Measurements from ENCODE around the gene LRRFIP1.
"Not testable (repeated sequence)": the region's sequence is repeated elsewhere in the genome, so short reads cannot be mapped to it uniquely, and the experiment has no call there.

Gene LRRFIP1

DNA sequence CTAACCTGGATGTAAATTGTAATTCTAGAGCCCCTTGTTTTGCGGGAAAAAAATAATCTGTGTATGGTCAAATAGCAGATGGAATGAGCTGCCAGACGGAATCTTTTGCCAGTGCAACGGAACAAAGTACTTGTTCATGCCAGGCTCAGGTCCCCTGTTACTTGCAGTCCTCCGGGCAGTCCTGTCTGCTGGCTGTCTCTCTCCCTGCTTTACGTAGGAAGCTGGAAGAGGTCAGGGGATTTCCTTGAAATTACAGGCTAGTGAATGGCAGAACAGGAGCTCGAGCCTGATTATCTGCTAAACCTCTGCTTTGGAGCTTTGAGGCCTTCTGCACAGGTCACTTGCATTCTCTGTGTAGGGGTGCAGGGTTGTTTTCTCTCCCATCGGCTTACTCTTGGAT lies 54.8 kb downstream of the LRRFIP1 start:
- no peak for TF ChIP-seq ZNF274 (IDR thresholded peaks at IDR 0.05; ENCODE audit: low read depth, low read length)
- H3K4me3 ChIP-seq (ENCODE audit: low read length): no peak overlapping the region

DNA sequence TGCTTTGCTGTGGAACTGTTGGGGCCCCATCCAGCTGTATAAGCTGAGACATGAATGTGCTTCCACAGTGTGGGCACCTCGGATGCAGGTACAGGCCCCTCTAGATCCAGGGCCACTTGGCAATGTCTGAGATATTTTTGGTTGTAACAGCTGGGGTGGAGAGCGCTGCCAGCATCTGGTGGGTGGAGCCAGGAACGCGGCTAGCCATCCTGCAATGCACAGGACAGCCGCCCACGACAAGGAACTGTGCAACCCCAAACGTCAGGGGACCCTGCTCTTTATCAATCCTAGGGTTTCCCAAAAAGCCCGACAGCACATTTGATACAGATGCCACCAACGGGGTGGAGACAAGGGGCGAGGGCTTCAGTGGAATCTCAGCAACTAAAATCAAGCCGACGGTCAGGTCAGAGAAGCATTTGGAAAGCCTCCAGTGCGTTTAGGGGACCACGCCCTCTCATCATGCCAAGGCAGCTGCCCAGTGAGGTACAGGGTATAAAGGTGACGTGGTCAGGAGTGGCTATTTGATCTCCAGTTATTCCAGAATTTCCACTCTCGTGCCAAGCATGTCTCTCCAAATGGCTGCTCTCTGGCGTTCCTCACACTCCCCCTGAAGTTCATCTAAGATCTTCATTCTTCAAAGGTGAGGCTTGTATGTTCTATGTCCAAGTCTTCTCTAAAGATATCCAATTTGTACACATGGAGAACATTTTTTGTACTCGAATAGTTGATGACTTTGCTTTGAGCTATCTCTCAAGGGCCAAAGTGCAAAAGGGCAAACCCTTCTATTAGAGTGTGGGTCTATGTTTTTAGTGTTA lies 55.7 kb downstream of the LRRFIP1 start:
- TF ChIP-seq ZNF274 (IDR thresholded peaks at IDR 0.05; ENCODE audit: low read depth, low read length): no peak

DNA sequence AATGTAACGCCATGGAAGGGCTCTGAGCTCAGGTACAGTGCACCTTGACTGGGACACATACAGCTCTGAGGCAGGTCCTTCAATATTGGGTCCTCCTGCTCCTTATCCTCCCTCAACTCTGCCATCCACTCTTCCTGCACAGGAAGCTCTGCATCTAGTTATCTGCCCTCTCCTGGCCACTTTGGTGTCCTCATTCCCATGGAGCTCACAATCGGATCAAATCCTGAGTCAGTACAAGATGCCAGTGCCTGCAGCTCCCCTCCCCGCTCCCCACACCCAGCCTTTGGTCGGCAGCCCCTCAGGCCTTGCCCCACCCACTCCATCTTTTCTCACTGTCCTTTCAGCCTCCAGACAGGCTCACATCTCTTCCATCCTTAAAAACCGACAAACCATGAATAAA lies 58.0 kb downstream of the LRRFIP1 start:
- no peak for TF ChIP-seq ZNF274 (IDR thresholded peaks at IDR 0.05; ENCODE audit: low read depth, low read length)
- H3K4me3 ChIP-seq (ENCODE audit: low read length): no peak overlapping the region

More for the DNA sequence above, 55.7 kb downstream of the LRRFIP1 start:
- no peak overlapping the region for H3K4me3 ChIP-seq (ENCODE audit: low read length)

DNA sequence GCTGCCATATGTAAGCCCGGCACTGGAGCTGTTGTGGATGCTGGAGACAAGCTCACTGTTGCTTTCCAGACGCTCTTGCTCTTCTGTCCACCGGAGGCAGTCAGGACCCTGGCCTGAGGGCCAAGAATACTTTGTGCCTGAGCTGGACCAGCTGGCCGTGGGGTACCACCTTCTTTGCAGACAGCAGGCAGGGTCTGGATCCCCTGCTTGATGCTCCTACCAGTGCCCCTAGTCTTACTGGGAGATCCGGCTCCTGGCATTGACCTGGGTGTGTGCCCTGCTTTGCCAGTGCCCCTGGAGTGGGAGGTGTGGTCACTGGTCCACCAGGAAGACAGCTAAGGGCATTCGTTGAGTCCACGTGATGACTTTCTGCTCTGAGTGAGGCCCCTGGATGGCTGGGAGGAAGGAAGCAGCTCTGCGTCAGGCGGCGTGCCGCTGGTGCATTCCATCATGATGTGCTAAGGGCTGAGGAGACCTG lies 59.3 kb downstream of the LRRFIP1 start:
- no peak overlapping the region for H3K4me3 ChIP-seq (ENCODE audit: low read length)
- no peak for TF ChIP-seq ZNF274 (IDR thresholded peaks at IDR 0.05; ENCODE audit: low read depth, low read length)

DNA sequence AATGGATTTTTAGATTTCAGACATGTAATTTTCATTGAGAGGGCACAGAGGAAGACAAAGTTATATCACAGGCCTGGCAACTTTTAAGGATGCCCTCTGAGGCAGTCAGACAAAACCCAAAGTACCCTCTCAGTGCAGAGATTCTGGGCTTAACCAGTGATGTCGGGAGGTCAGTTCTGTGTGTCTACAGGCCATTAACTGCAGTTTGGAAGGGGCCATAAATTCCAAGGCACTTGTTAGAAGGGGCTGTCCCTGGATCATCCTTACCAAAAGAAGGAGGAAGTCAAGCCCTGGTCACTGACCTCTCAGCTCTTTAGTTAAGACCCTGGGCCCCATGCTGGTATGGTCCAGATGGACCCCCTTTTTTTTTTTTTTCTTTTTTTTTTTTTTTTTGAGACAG lies 60.7 kb downstream of the LRRFIP1 start:
- no peak overlapping the region for H3K4me3 ChIP-seq (ENCODE audit: low read length)
- TF ChIP-seq ZNF274 (IDR thresholded peaks at IDR 0.05; ENCODE audit: low read depth, low read length): no peak

DNA sequence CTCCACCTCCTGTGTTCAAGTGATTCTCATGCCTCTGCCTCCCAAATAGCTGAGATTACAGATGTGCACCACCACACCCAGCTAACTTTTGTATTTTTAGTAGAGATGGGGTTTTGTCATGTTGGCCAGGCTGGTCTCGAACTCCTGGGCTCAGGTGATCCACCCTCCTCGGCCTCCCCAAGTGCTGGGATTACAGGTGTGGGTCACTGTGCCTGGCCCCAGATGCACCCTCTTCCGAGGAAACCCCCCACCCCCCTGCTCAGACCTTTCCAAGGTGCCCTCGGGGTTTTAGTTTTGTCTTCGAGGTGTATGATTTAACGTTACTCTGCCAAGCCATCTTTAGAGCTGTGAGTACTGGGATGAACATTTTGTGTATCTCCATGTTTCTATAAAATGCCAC lies 61.2 kb downstream of the LRRFIP1 start:
- H3K4me3 ChIP-seq (ENCODE audit: low read length): not testable (repeated sequence)

DNA sequence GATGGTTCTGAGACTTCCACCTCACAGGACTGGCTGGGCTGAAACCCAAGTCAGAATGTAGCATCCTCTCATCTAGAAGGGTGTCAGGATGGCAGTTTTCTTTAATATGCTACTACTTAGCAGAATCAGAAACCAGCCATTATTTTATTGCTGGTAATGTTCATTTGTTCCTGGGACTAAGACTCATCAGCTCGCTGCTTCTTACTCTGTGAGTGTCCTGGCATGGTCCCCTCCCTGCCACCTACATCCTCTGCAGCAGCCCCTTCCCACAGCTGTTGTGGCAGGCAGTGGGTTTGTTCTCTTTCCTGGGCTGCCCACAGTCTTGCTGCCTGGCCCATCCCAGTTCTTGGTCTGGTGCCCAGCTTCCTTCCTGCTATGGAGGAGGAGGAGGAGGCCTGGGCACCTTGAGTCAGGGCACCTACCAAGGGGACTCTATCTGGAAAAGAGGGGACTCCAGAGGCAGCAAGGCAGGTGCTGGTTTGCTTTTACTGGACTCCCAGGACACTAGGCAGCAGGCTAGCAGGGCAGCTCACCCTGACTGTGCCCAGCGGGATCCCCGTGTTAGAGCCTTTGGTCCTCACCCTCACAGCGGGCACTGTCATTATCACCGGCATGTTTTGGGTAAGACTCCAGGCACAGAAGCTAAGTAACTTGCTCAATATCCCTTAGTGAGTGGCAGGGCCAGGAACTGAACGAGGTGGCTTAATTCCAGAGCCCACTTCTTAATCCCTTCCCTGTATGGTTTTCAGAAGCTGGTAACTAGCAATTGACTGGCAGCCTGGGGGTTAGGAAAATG lies 62.1 kb downstream of the LRRFIP1 start:
- TF ChIP-seq ZNF274 (IDR thresholded peaks at IDR 0.05; ENCODE audit: low read depth, low read length): no peak
- no peak overlapping the region for H3K4me3 ChIP-seq (ENCODE audit: low read length)

DNA sequence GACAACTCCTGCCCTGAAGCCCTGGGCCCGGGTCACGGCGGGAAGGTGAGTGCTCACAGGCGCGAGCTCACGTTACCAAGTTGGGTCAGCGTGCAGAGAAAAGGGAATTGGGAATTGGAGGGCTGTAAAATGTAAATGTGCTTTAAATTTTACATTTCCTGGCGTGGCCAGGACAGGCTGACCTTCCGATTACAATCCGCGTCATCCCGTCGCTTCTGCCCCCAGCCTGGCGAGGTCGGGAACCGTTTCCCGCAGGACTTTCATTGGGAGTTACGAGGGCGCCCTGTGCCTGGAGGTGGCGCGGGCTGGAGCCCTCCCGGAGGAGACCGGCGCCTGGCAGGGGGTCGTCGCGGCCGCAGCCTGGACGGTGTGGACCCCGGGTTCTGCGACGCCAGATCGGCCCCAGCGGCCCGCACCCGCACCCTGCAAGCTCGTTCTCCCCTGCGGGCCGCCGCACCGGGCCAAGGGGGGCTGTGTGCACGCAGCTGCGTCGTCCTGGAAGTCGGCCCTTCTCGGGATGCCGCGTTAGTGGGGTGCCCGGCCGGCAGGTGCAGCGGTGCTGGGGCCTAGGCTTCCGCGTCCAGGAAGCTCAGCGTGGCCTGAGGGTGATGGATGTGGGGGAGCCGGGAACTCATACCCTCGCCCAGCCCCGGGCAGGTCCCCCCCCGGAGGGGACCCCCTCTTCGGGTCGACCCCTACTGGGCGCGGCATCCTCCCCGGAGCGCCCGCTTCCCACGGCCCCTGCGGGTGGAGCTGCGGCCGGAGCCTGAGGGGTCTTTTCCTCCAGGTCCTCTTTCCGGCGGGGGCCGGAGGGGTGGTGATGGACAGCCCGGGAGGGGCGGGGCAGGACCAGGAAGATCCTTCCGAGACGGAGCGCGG lies 63.9 kb downstream of the LRRFIP1 start:
- TF ChIP-seq ZNF274 (IDR thresholded peaks at IDR 0.05; ENCODE audit: low read depth, low read length): no peak
- peak overlapping the region; percentile 68; the same call in 1 of the 2 replicates for H3K4me3 ChIP-seq (ENCODE audit: low read length)

DNA sequence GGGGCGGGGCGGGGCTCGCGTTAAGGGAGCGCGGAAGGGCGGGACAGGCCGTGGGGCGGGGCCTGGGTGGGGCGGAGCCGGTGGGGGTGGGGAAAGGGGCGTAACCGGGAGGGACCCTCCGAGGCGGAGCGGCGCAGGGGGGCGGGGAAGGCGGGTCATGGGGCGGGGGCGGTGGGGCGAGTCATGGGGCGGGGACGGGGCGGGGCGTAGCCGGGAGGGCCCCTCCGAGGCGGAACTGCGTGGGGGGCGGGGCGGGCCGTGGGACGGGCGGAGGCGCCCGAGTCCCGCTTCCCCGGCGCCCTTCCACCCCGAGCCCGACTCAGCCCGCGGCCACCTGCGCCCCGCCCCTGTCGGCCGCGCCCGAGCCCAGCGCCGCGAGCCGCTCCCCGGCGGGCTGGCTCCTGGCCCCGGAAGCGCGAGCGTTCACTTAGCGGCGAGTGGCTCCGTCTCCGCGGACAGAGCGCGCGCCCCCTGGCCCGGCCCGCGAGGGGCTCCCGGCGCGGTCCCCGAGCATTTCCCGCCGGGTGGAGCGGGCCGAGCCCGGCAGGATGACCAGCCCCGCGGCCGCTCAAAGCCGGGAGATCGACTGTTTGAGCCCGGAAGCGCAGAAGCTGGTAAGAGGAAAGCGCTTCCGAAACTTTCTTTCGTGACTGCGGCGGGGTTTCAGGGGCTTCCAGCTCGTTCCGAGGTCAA lies 64.7 kb downstream of the LRRFIP1 start:
- no peak for TF ChIP-seq ZNF274 (IDR thresholded peaks at IDR 0.05; ENCODE audit: low read depth, low read length)
- peak overlapping the region; percentile 92 for H3K4me3 ChIP-seq (ENCODE audit: low read length)

DNA sequence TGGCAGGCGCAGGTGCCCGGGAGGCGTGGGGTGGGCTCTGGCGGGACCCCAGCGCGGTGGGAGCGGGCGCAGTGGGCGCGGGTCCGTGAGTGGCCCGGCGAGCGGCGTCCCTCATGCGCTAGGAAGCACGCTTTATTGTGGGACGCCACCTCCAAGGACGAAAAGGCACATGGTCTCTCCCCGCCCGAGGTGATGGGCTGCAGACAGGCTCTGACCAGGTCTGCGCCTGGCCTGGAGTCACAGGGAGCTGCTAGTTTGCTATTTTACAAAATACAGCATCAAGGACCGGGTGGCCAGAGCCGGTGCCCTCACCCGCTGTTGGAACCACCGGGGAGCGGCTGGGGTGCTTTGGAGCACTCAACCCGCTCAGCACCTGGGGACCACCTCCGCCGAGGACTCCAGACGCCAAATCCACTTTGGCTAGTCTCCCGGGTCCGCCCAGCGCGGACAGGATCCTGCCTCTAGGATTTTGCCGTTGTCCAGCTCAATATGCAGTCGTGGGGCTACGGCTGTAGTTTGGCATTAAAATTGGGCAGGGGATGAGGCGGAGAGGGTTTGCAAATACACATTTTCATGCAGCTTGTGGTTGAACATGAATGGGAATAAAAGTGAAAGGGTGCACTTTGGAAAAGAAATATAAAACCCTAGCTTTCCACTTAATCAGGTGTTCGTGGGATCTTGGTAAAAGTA lies 65.4 kb downstream of the LRRFIP1 start:
- no peak for TF ChIP-seq ZNF274 (IDR thresholded peaks at IDR 0.05; ENCODE audit: low read depth, low read length)
- peak overlapping the region; percentile 92 for H3K4me3 ChIP-seq (ENCODE audit: low read length)

DNA sequence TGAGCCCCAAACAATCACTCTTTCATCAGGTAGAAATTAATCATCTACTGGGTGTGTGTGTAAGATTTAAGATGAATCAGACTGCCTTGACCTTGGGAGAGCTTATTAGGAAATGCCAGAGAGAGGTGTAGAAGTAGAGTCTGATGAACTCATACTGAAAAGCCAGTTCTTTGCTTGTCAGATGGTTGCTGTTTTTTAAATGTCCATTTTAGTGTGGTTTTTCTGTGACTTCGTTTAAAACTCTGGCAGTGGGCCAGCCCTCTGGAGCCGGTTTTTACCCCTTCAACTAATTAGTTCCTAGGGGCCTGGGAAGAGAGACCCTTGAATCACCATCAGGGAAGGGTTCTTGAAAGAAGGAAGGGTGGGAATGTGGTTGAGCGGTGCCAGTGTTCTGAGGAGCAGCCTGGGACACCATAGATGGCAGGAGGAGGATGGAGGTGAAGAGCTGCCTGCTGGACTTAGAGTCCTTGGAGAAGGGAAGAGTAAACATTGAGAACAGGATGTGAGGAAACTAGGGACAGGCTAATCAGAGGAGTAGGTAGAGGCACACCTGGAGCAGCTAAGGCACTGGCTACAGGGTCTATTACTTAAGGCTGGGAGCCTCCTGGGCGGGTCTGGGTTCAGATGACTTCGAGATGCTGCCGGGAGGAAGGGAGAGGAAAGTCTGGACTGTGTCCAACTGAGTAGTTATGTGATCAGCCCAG lies 66.1 kb downstream of the LRRFIP1 start:
- peak overlapping the region; percentile 92 for H3K4me3 ChIP-seq (ENCODE audit: low read length)
- TF ChIP-seq ZNF274 (IDR thresholded peaks at IDR 0.05; ENCODE audit: low read depth, low read length): no peak

DNA sequence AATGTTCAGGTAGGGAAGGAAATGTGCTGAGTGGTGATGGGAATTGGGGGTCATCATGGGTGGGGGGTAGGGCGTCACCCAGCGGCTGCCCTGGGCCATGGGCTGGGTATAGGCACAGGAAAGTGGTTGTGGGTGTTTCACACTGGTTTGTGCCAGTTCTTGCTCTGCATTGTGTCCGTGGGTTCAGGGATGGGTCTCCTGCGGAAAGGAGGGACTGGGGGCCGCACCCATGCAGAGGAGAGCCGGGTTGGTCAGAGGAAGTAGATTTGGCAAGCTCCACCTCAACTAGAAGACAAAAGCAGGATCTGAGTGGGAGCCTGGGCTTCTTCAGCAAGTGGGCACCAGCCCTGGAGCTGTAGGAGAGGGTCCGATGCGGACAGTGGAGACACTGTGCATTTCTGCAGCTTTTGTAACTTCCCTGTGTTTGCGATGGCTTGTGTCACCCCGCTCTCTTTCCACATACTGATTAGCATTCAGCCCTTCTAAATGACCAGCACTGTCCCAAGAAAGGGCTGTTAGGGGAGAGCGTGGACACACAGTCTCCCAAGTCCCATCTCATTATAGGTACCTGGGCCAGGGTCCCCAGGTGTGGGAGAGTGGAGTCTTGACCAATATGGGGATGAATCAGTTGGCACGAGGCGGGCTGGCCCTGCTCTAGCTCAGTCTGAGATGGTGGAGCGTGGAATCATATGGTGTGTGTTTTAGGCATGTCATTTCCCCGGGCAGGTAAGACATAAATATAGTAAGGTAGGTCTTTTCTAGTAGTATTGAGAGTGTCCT lies 67.2 kb downstream of the LRRFIP1 start:
- peak overlapping the region; percentile 92 for H3K4me3 ChIP-seq (ENCODE audit: low read length)
- no peak for TF ChIP-seq ZNF274 (IDR thresholded peaks at IDR 0.05; ENCODE audit: low read depth, low read length)
